IMR-90 (cell line): ENCODE results near the gene SOX1. TPM values are rescaled to one million over a fixed set of nuclear protein-coding genes. Genes with fewer than 3 reads are reported as not detected.

ENCODE experiments used
- ATAC-seq: fragments of 200-7000 bp; cut with Tn5 transposase; 2 replicates; pipeline ENCODE4 v1.9.1; 2020; ENCODE audit warnings: low read depth, mild to moderate bottlenecking, moderate library complexity
- BruUV-seq: library from RNA; stranded (reverse); fragments of 400-500 nt; replicated peaks from 2 replicates; lab custom pipeline; 2021; lab: Mats Ljungman, UMichigan
- CTCF ChIA-PET: fragments of 300-600 bp; formaldehyde crosslinking; extraction: SDS; loops from one replicate; lab custom pipeline; 2021; ENCODE audit warnings: antibody characterized with exemption; lab: Yijun Ruan, JAX
- POLR2A ChIA-PET: fragments of 300-600 bp; sonication (Branson Sonifier 250); formaldehyde crosslinking; loops from one replicate; lab custom pipeline; 2022; ENCODE audit warnings: antibody characterized with exemption; ENCODE audit not compliant: unreplicated experiment; lab: Charles Lee
- DNase-seq: peaks from one replicate; pipeline ENCODE4 v3.0.0; 2013
- H2AFZ ChIP-seq: replicated peaks from 2 replicates; pipeline ENCODE3; 2013; ENCODE audit warnings: low read length, mild to moderate bottlenecking; ENCODE audit not compliant: poor library complexity
- H2AK5ac ChIP-seq: 2 replicates; pipeline ENCODE4 v1.6.1; 2013; ENCODE audit warnings: low read depth, low read length, inconsistent platforms
- H2AK9ac ChIP-seq: replicated peaks from 2 replicates; pipeline ENCODE3; 2013; ENCODE audit warnings: mild to moderate bottlenecking, low read depth, low read length, moderate library complexity; ENCODE audit not compliant: poor library complexity
- H2BK120ac ChIP-seq: 2 replicates; pipeline ENCODE4 v1.6.1; 2013; ENCODE audit warnings: low read depth, low read length, inconsistent platforms
- H2BK15ac ChIP-seq: 3 replicates; pipeline ENCODE4 v1.6.1; 2013; ENCODE audit warnings: low read depth, low read length, inconsistent platforms
- H2BK20ac ChIP-seq: 2 replicates; pipeline ENCODE4 v1.6.1; 2013; ENCODE audit warnings: low read depth, mild to moderate bottlenecking, inconsistent platforms, low read length, moderate library complexity
- H2BK5ac ChIP-seq: 2 replicates; pipeline ENCODE4 v1.6.1; 2013; ENCODE audit warnings: mild to moderate bottlenecking, low read depth, low read length, inconsistent platforms; ENCODE audit not compliant: poor library complexity, severe bottlenecking
- H3K14ac ChIP-seq: replicated peaks from 2 replicates; pipeline ENCODE4 v1.6.1; 2013; ENCODE audit warnings: low read depth, low read length, inconsistent platforms
- H3K18ac ChIP-seq: 2 replicates; pipeline ENCODE4 v1.6.1; 2013; ENCODE audit warnings: low read depth, low read length, control low read depth
- H3K23ac ChIP-seq: 2 replicates; pipeline ENCODE4 v1.6.1; 2013; ENCODE audit warnings: low read depth, low read length, inconsistent platforms
- H3K27ac ChIP-seq: 2 replicates; pipeline ENCODE4 v1.5.1; 2013; ENCODE audit warnings: mild to moderate bottlenecking, control low read depth, low read length; ENCODE audit not compliant: insufficient read depth
- H3K27me3 ChIP-seq: 2 replicates; pipeline ENCODE4 v1.6.1; 2013; ENCODE audit warnings: low read length; ENCODE audit not compliant: control insufficient read depth, insufficient read depth
- H3K36me3 ChIP-seq: 2 replicates; pipeline ENCODE4 v1.6.1; 2013; ENCODE audit warnings: low read length, mixed read lengths; ENCODE audit not compliant: control insufficient read depth, insufficient read depth
- H3K4ac ChIP-seq: 2 replicates; pipeline ENCODE4 v1.6.1; 2013; ENCODE audit warnings: low read depth, low read length, inconsistent platforms
- H3K4me1 ChIP-seq: 2 replicates; pipeline ENCODE4 v1.6.1; 2013; ENCODE audit warnings: low read length, mixed read lengths; ENCODE audit not compliant: control insufficient read depth, insufficient read depth
- H3K4me2 ChIP-seq: 2 replicates; pipeline ENCODE4 v1.6.1; 2013; ENCODE audit warnings: low read depth, mild to moderate bottlenecking, control low read depth, low read length, moderate library complexity
- H3K4me3 ChIP-seq: 2 replicates; pipeline ENCODE4 v1.5.1; 2013; ENCODE audit warnings: low read depth, mild to moderate bottlenecking, control low read depth, low read length, moderate library complexity; ENCODE audit not compliant: insufficient read depth
- H3K56ac ChIP-seq: 2 replicates; pipeline ENCODE4 v1.6.1; 2013; ENCODE audit warnings: low read length, inconsistent platforms; ENCODE audit not compliant: insufficient read depth; ENCODE audit errors: extremely low read depth
- H3K79me1 ChIP-seq, 2 experiments: 2 replicates each; pipeline ENCODE4 v1.6.1; 2013; ENCODE audit warnings: low read length in 2 of 2, inconsistent platforms in 1 of 2, low read depth in 1 of 2
- H3K9ac ChIP-seq: 2 replicates; pipeline ENCODE4 v1.6.1; 2013; ENCODE audit warnings: low read depth, low read length, control low read depth
- H3K9me1 ChIP-seq: 2 replicates; pipeline ENCODE4 v1.6.1; 2013; ENCODE audit warnings: low read length, inconsistent platforms; ENCODE audit not compliant: insufficient read depth
- H3K9me3 ChIP-seq: 2 replicates; pipeline ENCODE4 v1.6.1; 2013; ENCODE audit warnings: low read length; ENCODE audit not compliant: control insufficient read depth, insufficient read depth
- H4K20me1 ChIP-seq: 2 replicates; pipeline ENCODE4 v1.6.1; 2013; ENCODE audit warnings: low read length, inconsistent platforms; ENCODE audit not compliant: insufficient read depth
- H4K5ac ChIP-seq: 2 replicates; pipeline ENCODE4 v1.6.1; 2013; ENCODE audit warnings: mild to moderate bottlenecking, low read depth, low read length, control low read depth
- H4K8ac ChIP-seq, 2 experiments: 2 replicates each; pipeline ENCODE4 v1.6.1; 2013; ENCODE audit warnings: low read depth in 2 of 2, low read length in 2 of 2, control low read depth in 1 of 2, inconsistent platforms in 1 of 2
- H4K91ac ChIP-seq: 2 replicates; pipeline ENCODE4 v1.6.1; 2013; ENCODE audit warnings: low read depth, low read length, inconsistent platforms; ENCODE audit not compliant: insufficient read depth
- CHD1 ChIP-seq: IDR thresholded peaks from 2 replicates; pipeline ENCODE4 v1.6.1; 2012; ENCODE audit warnings: low read depth, low read length, improper control_type of control experiment
- ELK1 ChIP-seq: fragments of 150-350 bp; IDR thresholded peaks from 2 replicates; pipeline ENCODE4 v1.6.1; 2016; ENCODE audit warnings: low read depth, mild to moderate bottlenecking, low read length, moderate library complexity, borderline replicate concordance
- MAZ ChIP-seq: IDR thresholded peaks from 2 replicates; pipeline ENCODE4 v1.6.1; 2012; ENCODE audit warnings: low read depth, mild to moderate bottlenecking, low read length, improper control_type of control experiment, moderate library complexity, borderline replicate concordance
- POLR2A ChIP-seq: IDR thresholded peaks from 2 replicates; pipeline ENCODE4 v1.6.1; 2012; ENCODE audit warnings: mild to moderate bottlenecking, low read depth, low read length
- RCOR1 ChIP-seq: IDR thresholded peaks from 2 replicates; pipeline ENCODE4 v1.6.1; 2012; ENCODE audit warnings: mild to moderate bottlenecking, low read length, improper control_type of control experiment; ENCODE audit not compliant: insufficient replicate concordance
- WGBS, 2 experiments: methylation state at CpG; one replicate each; pipeline versions ENCODE4 v1.1.5 to v1.1.7; 2013; ENCODE audit warnings: missing lambda C conversion rate in 2 of 2; ENCODE audit not compliant: insufficient read length in 1 of 2; ENCODE audit errors: extremely low coverage in 2 of 2; 5-methylcytosine and 5-hydroxymethylcytosine counted together
- dilution Hi-C: fragments of 300-500 bp; cut with HindIII; formaldehyde crosslinking; loops from one replicate; pipeline ENCODE4 v1.14.3; 2018; ENCODE audit warnings: low sequenced_read_pairs; ENCODE audit not compliant: unreplicated experiment
- in situ Hi-C: fragments of 300-500 bp; cut with MboI; formaldehyde crosslinking; loops from 3 replicates; pipeline ENCODE4 v1.14.3; 2019; ENCODE audit warnings: low sequenced_read_pairs, inconsistent platforms, mixed read lengths
- intact Hi-C: fragments of 100-400 bp; cut with micrococcal nuclease; formaldehyde crosslinking; loops from 2 replicates; pipeline ENCODE4 v1.10.0; 2022
- polyA plus RNA-seq, 3 experiments: library from polyadenylated mRNA; depleted of rRNA; stranded (reverse); fragments of >200 nt; gene quantifications; 2 replicates each; pipeline ENCODE4 v1.2.3, GENCODE V29; 2012; ENCODE audit warnings: low replicate concordance in 1 of 3
- total RNA-seq: library from RNA; depleted of rRNA; stranded (reverse); fragments of >200 nt; gene quantifications from 2 replicates; pipeline ENCODE4 v1.2.3, GENCODE V29; 2012

Gene SOX1
- total and polyA plus RNA-seq, 2 of the 4 experiments (the other 2 are of a cell fraction) = not detected

- no peak overlapping the region for H3K56ac ChIP-seq
- no peak overlapping the region for H2BK15ac ChIP-seq
- no peak overlapping the region for H3K14ac ChIP-seq
- H2BK5ac ChIP-seq = no peak overlapping the region
- no peak overlapping the region for H3K23ac ChIP-seq
- H4K8ac ChIP-seq = no peak overlapping the region
- no peak overlapping the region for H2AK9ac ChIP-seq
- no peak overlapping the region for H4K91ac ChIP-seq
- H3K4me2 ChIP-seq = no peak overlapping the region
- dilution Hi-C loops (no loop called here), in situ Hi-C loops (no loop called here), intact Hi-C loops (no loop called here)
- H2BK20ac ChIP-seq = no peak overlapping the region
- H3K18ac ChIP-seq = no peak overlapping the region
- no peak overlapping the region for H2AK5ac ChIP-seq
- ChIA-PET POLR2A (no interaction called here), CTCF (no interaction called here)
- H3K9me3 ChIP-seq = peaks cover 2% of the 10 kb centered on the region; the same call in 1 of the 2 replicates
- no TSS peak for BruUV-seq
- no peaks in the 10 kb centered on the region for H3K79me1 ChIP-seq
- no peak overlapping the region for H2BK120ac ChIP-seq
- H3K4me3 ChIP-seq = no peak overlapping the region
- no peak overlapping the region for H2AFZ ChIP-seq
- ATAC-seq (no peak), DNase-seq (no peak)
- no peaks in the 10 kb centered on the region for H3K36me3 ChIP-seq
- H4K5ac ChIP-seq = no peak overlapping the region
- H4K20me1 ChIP-seq = no peaks in the 10 kb centered on the region
- H3K27me3 ChIP-seq = peaks cover 82% of the 10 kb centered on the region
- no peak overlapping the region for H3K9ac ChIP-seq
- no peak overlapping the region for H3K27ac ChIP-seq
- H3K4me1 ChIP-seq = no peaks in the 10 kb centered on the region
- H3K4ac ChIP-seq = no peak overlapping the region
- no peak for TF ChIP-seq RCOR1
- TF ChIP-seq CHD1 = no peak
- TF ChIP-seq MAZ = no peak
- TF ChIP-seq POLR2A = no peak
- TF ChIP-seq ELK1 = no peak
- WGBS, 2 experiments = 0% methylated on average over 7 of the region's 29 CpGs; no CpG with 5 or more reads in 1 of the 2 experiments
- no peaks in the 10 kb centered on the region for H3K9me1 ChIP-seq
Measured at GRCh38 chr13:112060899-112061366, 6.0 kb upstream of the SOX1 start.
